K562 (cell line): ENCODE results near the gene OXT. TPM values are rescaled to one million over a fixed set of nuclear protein-coding genes. Genes with fewer than 3 reads are reported as not detected.

ENCODE experiments used
- CBFA2T2 ChIP-seq: fragments of 450-650 bp; conservative IDR thresholded peaks from 2 replicates; pipeline ENCODE4 v1.6.1; 2017; ENCODE audit warnings: mild to moderate bottlenecking
- FOXK2 ChIP-seq, 2 experiments: fragments of 450-650 bp; IDR thresholded peaks in 1 of 2; conservative IDR thresholded peaks in 1 of 2; 2 replicates each; pipeline ENCODE4 v1.6.1; 2016; ENCODE audit warnings: low read depth in 2 of 2, mild to moderate bottlenecking in 1 of 2
- JUND ChIP-seq, 2 experiments: IDR thresholded peaks; 2 replicates in 1 of 2; 3 replicates in 1 of 2; pipeline ENCODE4 v1.6.1; 2011; ENCODE audit warnings: borderline replicate concordance in 2 of 2, low read depth in 2 of 2, low read length in 2 of 2, improper control_type of control experiment in 1 of 2, missing biosample characterization in 1 of 2, missing genetic modification characterization in 1 of 2, missing genetic modification reagents in 1 of 2
- MAFF ChIP-seq: IDR thresholded peaks from 2 replicates; pipeline ENCODE4 v1.6.1; 2012; ENCODE audit warnings: low read length, improper control_type of control experiment
- MAFK ChIP-seq: IDR thresholded peaks from 2 replicates; pipeline ENCODE4 v1.6.1; 2011; ENCODE audit warnings: low read length, improper control_type of control experiment
- NFE2L1 ChIP-seq: fragments of 450-650 bp; IDR thresholded peaks from 2 replicates; pipeline ENCODE4 v1.6.1; 2016; ENCODE audit warnings: missing genetic modification characterization, low read depth, mild to moderate bottlenecking, missing compliant biosample characterization, moderate library complexity, borderline replicate concordance
- TAL1 ChIP-seq: fragments of 450-650 bp; IDR thresholded peaks from 2 replicates; pipeline ENCODE4 v1.6.1; 2016; ENCODE audit warnings: mild to moderate bottlenecking
- ZNF24 ChIP-seq: fragments of 450-650 bp; IDR thresholded peaks from 2 replicates; pipeline ENCODE4 v1.6.1; 2016
- ZNF717 ChIP-seq: fragments of 250-450 bp; sonication (Bioruptor Pico); IDR thresholded peaks from 2 replicates; pipeline ENCODE4 v1.5.0; 2021
- polyA plus RNA-seq, 8 experiments: library from polyadenylated mRNA; depleted of rRNA in 4 of 8; stranded (reverse) in 5 of 8; unstranded in 3 of 8; fragments of >200 nt; fragmentation: Nextera tagmentation in 2 of 8; fragmentation: Illumina TruSeq in 1 of 8; extraction: Ambion mirVana in 2 of 8; extraction: Trizol in 1 of 8; gene quantifications; 2 replicates each; pipeline versions ENCODE4 v1.2.1 to v1.2.3, GENCODE V29; 2011 to 2014; ENCODE audit warnings: inconsistent platforms in 1 of 8, missing spikeins in 1 of 8
- total RNA-seq, 7 experiments: library from RNA; depleted of rRNA in 6 of 7; stranded (reverse); fragments of >200 nt in 6 of 7; fragmentation: Illumina TruSeq in 2 of 7; extraction: Trizol in 2 of 7; gene quantifications; 2 replicates each; pipeline versions ENCODE4 v1.2.1 to v1.2.3, GENCODE V29; 2011 to 2021; ENCODE audit warnings: low replicate concordance in 1 of 7
- TF ChIP-seq, protein P1 (sequence below), 3 experiments: fragments of 200-800 bp in 1 of 3; fragments of 250-450 bp in 1 of 3; fragments of 450-650 bp in 1 of 3; sonication (Bioruptor Pico) in 1 of 3; sonication (Bioruptor generic) in 1 of 3; formaldehyde crosslinking in 1 of 3; IDR thresholded peaks; 2 replicates each; pipeline versions ENCODE4 v1.6.1 to v1.8.0; 2016 to 2022; ENCODE audit warnings: mild to moderate bottlenecking in 2 of 3, missing genetic modification characterization in 2 of 3, missing compliant biosample characterization in 1 of 3, moderate library complexity in 1 of 3
- TF ChIP-seq, protein P2 (sequence below), 2 experiments: fragments of 450-650 bp in 1 of 2; sonication (generic) in 1 of 2; formaldehyde crosslinking in 1 of 2; IDR thresholded peaks in 1 of 2; conservative IDR thresholded peaks in 1 of 2; 2 replicates each; pipeline versions ENCODE4 v1.6.1 to v1.8.1; 2016 to 2023; ENCODE audit warnings: mild to moderate bottlenecking in 2 of 2, moderate library complexity in 2 of 2, inconsistent platforms in 1 of 2, missing genetic modification reagents in 1 of 2
- TF ChIP-seq, protein P3 (sequence below), 2 experiments: fragments of 450-650 bp; formaldehyde crosslinking in 1 of 2; IDR thresholded peaks; 2 replicates each; pipeline versions ENCODE4 v1.4.0 to v1.6.1; 2014 to 2020; ENCODE audit warnings: mild to moderate bottlenecking in 2 of 2, borderline replicate concordance in 1 of 2, low read depth in 1 of 2

Gene OXT
- total and polyA plus RNA-seq, 9 of the 15 experiments (the other 6 are each of a cell fraction or from before 2014, with no cell fraction given) = not detected

DNA sequence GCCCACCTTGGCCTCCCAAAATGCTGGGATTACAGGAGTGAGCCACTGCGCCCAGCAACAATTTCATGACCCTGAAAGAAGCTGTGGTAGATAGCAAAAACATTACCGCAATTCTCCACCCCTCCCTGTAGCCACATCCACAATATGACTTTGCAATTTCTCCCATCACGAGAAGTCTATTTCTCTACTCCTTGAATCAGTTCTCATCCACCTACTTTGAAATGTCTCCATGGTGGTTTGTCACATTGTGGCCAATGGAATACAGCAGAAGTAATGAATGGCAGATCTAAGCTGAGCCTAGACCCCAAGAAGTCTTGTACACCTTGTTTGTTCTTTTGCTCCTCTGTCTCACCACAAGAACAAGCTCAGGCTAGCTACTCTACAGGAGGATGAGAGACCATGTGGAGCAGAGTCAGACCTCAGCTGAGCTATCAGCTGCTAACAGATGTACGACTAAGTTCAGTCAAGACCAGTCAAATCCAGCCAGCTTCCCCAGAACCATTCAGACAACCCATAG is 6.3 kb downstream of the OXT start (continued):
- TF ChIP-seq, protein P1, sequence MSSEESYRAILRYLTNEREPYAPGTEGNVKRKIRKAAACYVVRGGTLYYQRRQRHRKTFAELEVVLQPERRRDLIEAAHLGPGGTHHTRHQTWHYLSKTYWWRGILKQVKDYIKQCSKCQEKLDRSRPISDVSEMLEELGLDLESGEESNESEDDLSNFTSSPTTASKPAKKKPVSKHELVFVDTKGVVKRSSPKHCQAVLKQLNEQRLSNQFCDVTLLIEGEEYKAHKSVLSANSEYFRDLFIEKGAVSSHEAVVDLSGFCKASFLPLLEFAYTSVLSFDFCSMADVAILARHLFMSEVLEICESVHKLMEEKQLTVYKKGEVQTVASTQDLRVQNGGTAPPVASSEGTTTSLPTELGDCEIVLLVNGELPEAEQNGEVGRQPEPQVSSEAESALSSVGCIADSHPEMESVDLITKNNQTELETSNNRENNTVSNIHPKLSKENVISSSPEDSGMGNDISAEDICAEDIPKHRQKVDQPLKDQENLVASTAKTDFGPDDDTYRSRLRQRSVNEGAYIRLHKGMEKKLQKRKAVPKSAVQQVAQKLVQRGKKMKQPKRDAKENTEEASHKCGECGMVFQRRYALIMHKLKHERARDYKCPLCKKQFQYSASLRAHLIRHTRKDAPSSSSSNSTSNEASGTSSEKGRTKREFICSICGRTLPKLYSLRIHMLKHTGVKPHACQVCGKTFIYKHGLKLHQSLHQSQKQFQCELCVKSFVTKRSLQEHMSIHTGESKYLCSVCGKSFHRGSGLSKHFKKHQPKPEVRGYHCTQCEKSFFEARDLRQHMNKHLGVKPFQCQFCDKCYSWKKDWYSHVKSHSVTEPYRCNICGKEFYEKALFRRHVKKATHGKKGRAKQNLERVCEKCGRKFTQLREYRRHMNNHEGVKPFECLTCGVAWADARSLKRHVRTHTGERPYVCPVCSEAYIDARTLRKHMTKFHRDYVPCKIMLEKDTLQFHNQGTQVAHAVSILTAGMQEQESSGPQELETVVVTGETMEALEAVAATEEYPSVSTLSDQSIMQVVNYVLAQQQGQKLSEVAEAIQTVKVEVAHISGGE (CRISPR knock-in tag; IDR thresholded peaks at IDR 0.05) = no peak
- TF ChIP-seq, protein P2, sequence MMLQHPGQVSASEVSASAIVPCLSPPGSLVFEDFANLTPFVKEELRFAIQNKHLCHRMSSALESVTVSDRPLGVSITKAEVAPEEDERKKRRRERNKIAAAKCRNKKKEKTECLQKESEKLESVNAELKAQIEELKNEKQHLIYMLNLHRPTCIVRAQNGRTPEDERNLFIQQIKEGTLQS (IDR thresholded peaks at IDR 0.05) = no peak
- TF ChIP-seq, protein P2 (CRISPR knock-in tag; conservative IDR thresholded peaks at IDR 0.05) = no peak
- TF ChIP-seq MAFK = peak; percentile 38; the same call in 1 of the 2 replicates
- 0 out of 2 replicates have a peak, but pooled peaks have one; percentile 22 for TF ChIP-seq NFE2L1 (tag)
- TF ChIP-seq CBFA2T2 = peak; percentile 72
- TF ChIP-seq FOXK2 (conservative IDR thresholded peaks at IDR 0.05 in 1 of 2, IDR thresholded peaks at IDR 0.05 in 1 of 2; ENCODE audit: low read depth in 2 of 2) = peak in 1 of 2 experiments; percentile 37; a peak in 2 of 4 replicates
- peak; percentile 74 for TF ChIP-seq TAL1
- peak; percentile 53 for TF ChIP-seq MAFF
- TF ChIP-seq ZNF717 (CRISPR knock-in tag) = no peak
- TF ChIP-seq, protein P3, sequence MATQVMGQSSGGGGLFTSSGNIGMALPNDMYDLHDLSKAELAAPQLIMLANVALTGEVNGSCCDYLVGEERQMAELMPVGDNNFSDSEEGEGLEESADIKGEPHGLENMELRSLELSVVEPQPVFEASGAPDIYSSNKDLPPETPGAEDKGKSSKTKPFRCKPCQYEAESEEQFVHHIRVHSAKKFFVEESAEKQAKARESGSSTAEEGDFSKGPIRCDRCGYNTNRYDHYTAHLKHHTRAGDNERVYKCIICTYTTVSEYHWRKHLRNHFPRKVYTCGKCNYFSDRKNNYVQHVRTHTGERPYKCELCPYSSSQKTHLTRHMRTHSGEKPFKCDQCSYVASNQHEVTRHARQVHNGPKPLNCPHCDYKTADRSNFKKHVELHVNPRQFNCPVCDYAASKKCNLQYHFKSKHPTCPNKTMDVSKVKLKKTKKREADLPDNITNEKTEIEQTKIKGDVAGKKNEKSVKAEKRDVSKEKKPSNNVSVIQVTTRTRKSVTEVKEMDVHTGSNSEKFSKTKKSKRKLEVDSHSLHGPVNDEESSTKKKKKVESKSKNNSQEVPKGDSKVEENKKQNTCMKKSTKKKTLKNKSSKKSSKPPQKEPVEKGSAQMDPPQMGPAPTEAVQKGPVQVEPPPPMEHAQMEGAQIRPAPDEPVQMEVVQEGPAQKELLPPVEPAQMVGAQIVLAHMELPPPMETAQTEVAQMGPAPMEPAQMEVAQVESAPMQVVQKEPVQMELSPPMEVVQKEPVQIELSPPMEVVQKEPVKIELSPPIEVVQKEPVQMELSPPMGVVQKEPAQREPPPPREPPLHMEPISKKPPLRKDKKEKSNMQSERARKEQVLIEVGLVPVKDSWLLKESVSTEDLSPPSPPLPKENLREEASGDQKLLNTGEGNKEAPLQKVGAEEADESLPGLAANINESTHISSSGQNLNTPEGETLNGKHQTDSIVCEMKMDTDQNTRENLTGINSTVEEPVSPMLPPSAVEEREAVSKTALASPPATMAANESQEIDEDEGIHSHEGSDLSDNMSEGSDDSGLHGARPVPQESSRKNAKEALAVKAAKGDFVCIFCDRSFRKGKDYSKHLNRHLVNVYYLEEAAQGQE (IDR thresholded peaks at IDR 0.05; ENCODE audit: borderline replicate concordance) = peak; percentile 98
- TF ChIP-seq, protein P3 (CRISPR knock-in tag; IDR thresholded peaks at IDR 0.05; ENCODE audit: low read depth) = no peak
- TF ChIP-seq JUND (IDR thresholded peaks at IDR 0.05; ENCODE audit: borderline replicate concordance, low read depth, low read length) = 0 out of 2 replicates have a peak, but pooled peaks have one; percentile 9
- TF ChIP-seq JUND (tag; IDR thresholded peaks at IDR 0.05; ENCODE audit: borderline replicate concordance, low read depth, low read length) = peak; percentile 37; the same call in 2 of the 3 replicates
- TF ChIP-seq ZNF24 = 0 out of 2 replicates have a peak, but pooled peaks have one; percentile 11
